Dedifferentiated amniotic fluid mesenchymal stem cell (primary cell): ENCODE data around the gene SLC25A42.
"Not testable (repeated sequence)": the region's sequence is repeated elsewhere in the genome, so short reads cannot be mapped to it uniquely, and the experiment has no call there.

ENCODE experiments used
- DNase-seq: peaks from one replicate; pipeline ENCODE4 v3.0.0-alpha.2; 2016; ENCODE audit errors: extremely low spot score

The SLC25A42 gene

DNA sequence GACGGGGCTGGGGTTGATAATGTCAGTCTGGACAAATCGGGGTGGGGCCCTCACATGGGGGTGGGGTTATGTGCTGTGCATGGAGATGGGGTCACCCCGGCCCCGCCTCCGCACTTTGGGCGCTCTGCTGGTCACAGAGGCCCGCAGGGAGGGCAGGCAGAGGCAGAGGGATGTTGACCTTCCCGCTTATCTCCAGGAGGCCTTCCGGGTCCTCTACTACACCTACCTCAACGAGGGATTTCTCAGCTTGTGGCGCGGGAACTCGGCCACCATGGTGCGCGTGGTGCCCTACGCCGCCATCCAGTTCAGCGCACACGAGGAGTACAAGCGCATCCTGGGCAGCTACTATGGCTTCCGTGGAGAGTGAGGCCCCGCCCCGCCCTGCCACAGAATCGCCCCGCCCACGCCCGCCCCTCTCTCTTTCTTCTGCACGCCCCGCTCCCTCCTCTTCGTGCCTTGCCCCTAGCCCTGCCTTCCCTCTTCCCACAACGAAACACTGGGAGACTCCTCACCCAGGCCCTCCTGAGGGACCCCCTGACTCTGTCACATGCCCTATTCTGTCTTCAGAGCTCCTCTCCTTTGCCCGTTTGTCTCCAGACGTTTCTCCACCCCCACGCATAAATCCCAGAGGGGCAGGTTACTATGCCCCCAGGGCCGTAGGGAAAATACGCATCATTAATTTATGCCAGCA is 41.7 kb downstream of the SLC25A42 start:
- DNase-seq: no peak

DNA sequence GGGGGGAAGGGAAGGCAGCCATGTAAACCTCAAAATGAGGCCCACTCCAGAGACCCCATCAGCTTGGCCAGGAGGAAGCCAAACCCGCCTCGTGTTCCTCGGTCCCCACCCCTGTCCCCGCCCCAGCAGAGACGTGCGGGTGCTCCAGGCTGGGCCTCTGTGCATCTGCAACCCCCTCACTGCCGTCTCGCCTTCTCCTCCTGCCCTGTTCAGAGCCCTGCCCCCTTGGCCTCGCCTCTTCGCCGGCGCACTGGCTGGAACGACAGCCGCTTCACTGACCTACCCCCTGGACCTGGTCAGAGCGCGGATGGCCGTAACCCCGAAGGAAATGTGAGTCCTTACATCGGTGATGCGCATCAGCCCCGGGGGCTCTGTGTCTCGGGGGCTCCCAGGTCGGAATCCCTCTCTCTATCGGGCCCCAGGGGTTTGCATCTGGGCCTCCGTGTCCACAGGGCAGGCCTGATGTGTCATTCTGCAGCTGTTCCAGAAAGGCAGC is 42.3 kb downstream of the SLC25A42 start:
- no peak for DNase-seq

DNA sequence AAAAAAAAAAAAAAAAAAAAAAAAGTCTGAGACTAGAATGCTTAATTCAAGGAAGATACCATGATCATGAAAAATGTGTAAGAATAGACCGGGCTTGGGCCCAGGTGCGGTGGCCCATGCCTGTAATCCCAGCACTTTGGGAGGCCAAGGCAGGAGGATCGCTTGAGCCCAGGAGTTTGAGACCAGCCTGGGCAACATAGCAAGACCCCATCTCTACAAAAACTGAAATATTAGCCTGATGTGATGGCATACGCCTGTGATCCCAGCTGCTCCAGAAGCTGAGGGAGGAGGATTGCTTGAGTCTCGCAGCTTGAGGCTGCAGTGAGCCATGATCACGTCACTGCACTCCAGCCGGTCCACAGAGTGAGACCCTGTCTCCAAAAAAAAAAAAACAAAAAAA is 43.1 kb downstream of the SLC25A42 start:
- DNase-seq: not testable (repeated sequence)

DNA sequence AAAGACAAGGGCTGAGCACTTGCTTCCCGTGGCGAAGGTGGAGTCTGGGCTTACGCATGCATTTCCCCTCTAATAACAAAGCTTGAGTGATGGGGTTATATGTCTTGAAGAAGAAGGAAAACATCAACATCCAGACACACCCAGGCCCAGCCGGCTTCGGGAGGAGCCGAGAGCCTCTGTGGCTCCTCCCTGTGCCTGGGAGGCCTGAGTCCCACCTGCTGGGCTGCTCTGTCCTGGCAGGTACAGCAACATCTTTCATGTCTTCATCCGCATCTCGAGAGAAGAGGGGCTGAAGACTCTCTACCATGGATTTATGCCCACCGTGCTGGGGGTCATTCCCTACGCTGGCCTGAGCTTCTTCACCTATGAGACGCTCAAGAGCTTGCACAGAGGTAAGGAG is 43.9 kb downstream of the SLC25A42 start:
- no peak for DNase-seq

DNA sequence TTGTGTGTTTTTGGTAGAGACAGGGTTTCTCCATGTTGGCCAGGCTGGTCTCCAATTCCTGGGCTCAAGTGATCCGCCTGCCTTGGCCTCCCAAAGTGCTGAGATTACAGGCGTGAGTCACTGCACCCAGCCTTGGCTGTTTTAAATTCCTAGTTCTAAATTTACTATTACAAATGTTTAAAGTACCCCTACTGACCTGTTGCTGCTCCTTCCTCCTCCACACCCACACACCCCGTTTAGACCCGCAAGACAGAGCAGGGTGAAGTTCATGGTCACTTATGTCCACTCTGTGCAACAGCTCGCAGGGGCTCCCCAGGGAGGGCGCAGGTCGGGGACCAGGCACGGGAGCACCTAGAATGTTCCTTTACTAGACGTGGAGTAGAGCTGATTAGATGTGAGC is 45.8 kb downstream of the SLC25A42 start:
- no peak for DNase-seq

DNA sequence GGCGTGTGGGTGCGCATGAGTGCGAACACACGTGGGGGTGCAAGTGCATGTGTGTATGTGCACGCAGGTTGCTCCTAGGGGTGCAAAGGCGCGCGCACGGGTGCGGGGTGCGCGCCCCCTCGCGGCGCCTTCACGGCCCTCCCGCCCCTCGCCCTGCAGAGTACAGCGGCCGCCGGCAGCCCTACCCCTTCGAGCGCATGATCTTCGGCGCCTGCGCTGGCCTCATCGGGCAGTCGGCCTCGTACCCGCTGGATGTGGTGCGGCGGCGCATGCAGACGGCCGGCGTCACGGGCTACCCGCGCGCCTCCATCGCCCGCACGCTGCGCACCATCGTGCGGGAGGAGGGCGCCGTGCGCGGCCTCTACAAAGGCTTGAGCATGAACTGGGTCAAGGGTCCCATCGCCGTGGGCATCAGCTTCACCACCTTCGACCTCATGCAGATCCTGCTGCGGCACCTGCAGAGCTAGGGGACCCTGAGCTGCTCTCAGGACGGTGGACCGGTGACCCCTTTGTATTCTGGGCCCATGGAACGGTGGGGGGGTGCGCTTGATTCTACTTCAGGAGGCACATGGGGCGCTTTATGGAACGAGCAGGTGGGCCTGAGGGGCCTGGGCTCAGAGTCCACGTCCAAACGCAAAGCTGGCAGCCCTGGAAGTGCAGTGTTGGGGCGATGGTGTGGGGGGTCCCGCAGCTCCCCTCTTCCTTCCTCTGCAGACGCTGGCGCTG is 46.8 kb downstream of the SLC25A42 start:
- DNase-seq: no peak

DNA sequence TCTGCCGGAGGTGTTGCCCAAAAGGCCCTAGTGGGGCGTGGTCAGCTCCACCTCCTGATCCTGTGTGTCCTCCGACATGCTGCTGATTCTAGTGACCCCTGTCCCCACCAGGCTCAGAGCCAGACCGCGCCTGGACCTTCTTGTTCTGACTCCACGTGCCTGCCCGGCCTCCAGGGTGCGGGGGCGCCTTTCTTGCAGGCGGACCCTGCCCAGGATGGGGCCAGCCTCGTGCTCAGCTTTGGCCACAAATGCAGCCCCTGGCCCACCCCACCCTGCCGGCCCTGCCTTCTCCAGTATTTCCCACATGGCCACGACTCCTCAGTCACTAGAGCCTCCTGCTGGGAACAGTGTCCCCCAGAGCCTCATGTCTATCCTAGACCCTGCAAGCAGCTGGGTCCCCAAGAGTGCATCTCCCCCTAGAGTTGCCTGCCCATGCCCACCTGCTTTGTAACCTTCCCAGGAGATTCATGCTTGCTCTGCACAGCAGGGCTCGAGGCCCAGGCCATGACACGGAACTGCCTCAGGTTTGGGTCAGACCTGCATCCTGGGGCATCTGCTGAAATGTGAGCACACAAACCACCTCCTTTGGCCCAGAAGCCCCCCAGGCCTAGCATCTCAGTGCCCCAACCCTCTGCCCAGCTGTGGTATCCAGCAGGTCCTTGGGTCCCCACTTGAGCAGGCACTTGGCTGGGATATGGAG is 47.5 kb downstream of the SLC25A42 start:
- DNase-seq: no peak

DNA sequence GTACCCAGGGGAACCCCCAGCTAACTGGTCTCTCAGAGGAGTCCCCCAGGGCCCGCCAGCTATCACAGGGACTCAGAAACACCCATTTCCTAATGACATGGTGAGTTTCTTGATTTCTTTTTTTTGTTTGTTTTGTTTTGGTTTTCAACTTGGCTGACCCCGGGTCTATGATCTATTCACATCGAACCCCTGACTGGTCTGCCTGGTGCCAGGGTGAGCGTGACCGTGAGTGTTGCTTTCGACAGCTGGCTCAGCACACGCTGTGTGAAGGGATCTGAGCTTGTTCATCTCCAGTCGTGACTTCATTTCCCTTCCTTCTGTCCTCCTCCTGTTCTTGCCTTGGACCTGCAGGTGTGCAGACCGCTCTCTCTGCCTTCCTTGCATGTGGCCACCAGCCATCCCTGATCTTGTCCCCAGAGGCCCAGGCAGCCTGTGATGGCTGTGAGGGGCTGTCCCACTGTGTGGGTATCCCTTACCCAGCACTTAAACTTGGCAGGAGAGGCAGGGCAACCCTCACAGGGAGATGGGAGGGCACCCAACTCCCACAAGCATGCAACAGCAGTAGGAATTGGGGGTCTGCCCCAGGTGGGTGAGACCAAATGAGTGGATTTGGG is 48.3 kb downstream of the SLC25A42 start:
- DNase-seq: no peak

DNA sequence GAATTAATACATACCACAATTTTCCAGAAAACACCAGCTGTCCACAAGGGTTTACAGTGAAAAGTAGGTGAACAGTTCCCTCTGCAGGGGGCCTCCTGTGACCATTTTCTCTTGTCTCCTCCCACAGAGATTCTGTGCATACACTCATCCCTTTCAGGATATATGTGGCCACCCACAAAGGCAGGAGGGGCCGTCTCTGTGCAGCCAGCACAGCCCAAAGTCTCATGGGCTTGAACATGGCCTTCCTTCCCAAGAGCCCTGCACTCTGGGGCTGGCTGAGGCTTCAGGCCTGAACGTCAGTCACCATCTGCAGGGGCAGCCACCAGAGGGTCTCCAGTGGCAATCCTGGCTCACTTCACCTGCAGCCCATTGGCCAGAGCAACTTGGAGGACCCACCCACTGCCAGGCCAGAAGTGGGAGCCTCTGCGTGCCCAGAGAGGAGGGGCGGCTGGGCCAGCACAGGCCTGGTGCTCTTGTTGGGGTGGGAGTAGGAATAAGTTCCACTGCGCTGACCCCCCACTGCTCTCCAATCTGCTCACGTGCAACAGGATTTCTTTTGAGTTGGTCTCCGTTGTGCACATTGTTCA is 49.3 kb downstream of the SLC25A42 start:
- no peak for DNase-seq

DNA sequence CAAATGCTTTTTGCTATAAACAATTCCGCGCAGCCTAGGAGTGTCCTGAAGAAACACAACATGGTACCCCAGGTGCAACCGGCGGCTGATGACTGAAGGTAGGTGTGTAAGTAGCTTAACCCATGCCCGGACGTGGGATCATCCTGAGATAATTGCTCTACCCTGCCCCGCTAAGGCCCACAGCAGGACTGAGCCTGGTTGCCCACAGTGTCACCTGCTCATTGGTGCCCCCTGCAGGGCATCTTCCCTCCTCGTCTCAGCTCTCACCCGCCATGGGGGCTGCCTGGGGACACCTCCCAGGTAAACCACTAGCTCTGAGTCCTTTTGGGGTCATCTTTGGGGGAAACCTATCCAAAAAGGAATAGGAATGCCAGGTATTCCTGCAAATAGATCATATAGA is 52.2 kb downstream of the SLC25A42 start:
- DNase-seq: no peak

DNA sequence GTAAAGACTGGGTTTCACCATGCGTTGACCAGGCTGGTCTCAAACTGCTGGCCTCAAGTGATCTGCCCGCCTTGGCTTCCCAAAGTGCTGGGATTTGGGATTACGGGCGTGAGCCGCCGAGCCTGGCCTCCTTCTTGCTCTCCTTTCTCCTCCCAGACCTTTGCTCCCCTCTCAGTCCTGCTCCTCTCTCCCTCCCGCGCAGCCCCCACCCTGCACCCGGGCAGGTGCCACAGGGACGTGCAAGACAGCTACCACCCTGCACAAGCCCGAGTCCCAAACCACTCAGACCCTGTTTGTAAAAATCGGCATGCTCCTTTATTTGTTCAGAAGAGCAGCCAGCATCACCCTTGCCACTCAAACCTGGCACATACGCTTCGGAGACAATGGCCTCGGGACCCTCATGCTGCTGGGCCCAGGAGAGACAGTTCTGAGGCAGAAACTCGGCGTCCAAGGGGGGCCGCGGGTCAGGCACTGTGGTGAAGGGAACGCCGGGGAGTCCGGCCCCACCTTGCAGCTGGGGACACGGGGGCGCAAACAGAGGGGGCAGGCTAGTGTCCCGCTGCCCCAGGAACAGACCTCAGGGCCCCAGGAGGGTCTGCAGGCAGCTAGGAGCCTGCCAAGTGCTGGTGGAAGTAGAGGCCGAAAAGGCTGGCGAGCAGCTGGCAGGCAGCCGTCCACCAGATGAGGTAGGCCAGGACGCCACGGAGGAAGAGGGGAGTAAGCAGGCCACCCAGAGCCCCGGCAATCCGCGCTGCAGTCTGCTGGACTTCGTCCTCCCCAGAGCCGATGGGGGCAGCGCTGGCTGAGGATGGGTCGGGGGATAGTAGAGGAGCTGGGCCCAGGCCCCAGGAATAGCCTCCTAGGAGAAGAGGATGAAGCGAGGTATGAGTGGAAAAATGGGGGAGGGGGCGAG is 55.8 kb downstream of the SLC25A42 start:
- DNase-seq: no peak

DNA sequence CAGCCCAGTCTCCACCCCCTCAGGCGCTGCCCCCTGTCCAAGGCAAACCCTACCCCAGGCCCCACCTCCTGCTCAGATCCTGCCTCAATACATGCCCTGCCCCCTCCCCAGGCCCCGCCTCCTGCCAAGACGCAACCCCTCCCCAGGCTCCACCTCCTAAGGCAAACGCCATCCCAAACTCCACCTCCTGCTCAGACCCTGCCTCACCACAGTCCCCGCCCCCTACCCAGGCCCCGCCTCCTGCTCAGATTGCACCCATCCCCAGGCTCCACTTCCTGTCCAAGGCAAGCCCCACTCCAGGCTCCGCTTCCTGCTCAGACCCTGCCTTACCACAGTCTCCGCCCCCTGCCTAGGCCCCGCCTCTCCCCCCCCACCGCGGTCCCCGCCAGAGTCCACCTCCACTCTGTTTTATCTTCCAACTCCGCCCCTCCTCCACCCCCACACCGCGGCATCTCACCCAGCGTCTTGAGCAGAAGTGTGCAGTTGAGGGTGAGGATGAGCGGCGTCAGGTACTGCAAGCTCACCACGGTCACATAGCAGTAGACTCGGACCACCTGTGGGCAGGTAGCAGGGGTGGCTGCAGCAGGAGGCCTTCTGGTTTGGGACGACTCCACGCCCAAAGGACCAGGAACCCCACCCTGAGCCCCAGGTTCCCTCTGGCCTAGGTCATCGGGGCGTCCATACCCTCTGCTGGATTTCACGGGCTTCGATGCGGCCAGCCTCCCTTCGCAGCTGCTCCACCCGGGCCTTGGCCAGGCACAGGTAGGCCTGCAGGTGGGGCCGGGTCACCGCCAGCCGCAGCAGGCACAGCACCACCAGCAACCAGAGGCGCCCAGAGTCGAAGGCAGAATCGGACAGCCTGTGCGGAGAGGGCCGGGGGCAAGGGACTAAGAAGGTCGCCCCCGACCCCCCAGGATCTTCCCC is 56.8 kb downstream of the SLC25A42 start:
- DNase-seq: no peak

DNA sequence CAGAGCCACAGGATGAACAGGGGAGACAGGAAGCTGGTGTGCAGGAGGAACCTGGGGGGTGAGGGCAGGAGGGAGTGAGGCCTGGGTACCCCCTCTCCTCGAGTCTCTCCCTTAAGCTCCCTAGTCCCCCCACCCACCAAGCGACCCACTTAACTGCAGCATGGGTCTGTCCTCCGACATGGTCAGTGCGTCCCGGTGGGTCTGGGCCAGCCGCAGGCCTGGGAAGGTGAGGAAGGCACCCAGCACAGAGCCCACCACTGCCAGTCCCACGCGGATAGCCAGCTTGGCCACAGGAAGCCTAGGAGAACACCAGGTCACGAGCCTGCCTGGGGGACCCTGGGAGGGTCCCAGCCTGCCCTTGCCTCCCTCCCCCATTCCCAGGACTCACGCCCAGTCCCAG is 57.6 kb downstream of the SLC25A42 start:
- no peak for DNase-seq

DNA sequence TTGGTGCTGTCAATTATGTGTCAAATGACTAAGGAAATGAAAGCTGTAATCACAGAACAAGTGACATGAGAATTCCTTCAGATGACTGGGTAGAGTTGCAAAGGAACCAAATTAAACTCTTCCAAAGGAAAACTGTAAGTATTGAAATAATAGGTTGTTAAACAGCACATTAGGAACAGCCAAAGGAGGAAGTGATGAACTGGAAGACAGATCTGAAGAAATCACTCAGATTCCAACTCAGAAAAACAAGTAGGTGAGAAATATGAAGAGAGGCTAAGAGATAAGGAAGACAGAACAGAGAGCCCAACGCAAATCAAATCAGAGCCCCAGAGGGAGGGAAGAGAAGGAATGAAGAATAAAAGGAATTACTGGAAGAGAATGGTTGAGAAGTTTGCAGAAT is 59.1 kb downstream of the SLC25A42 start:
- DNase-seq: no peak

DNA sequence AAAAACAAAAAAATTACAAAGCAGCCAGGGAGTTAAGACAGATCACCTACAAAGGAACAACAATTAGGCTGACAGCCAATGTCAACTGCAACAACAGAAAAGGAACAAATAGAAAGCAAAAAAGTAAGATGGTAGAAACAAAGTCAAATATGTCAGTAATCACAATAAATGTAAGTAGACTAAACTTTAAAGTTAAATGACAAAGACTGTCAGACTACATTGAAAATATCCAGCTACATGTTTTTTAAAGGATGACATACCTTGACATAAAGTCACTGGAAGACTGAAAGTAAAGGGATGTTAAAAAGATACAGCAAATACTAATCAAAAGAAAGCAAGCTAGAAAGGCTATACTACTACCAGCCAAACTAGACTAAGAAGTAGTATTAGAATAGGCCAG is 59.6 kb downstream of the SLC25A42 start:
- no peak for DNase-seq

DNA sequence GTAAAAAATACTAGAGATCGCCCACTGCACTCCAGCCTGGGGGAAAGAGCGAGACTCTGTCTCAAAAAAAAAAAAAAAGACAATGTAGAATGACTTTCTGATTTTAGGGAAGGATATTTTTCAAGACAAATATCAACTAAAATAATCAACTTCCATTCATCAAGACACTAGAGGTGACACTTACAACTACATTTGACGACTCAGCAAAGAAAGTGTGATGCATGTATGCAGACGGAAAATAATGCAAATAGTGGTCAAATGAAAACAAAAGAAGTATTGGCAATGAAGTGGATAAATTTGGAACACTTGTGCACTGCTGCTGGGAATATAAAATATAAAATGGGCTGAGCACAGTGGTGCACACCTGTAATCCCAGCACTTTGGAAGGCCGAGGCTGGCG is 62.3 kb downstream of the SLC25A42 start:
- no peak for DNase-seq

DNA sequence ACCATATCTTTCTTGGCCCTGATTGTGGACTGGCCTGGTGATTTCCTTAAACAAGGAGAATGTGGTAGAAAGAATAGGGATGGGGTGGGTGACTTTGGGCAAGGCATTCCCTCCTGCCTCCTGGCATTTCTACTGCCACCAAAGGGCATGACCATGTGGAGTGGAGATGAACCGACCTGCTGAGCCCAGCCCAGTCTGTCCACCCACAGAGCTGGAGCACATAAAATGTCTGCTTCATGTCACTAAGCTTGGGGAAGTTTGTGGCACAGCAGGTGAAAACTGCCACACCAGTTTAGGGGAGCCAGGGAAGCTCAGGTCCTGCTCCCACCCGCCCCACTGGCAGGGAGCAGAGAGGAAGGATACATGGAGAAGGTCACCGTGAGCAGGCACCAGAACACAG is 68.2 kb downstream of the SLC25A42 start:
- DNase-seq: no peak

DNA sequence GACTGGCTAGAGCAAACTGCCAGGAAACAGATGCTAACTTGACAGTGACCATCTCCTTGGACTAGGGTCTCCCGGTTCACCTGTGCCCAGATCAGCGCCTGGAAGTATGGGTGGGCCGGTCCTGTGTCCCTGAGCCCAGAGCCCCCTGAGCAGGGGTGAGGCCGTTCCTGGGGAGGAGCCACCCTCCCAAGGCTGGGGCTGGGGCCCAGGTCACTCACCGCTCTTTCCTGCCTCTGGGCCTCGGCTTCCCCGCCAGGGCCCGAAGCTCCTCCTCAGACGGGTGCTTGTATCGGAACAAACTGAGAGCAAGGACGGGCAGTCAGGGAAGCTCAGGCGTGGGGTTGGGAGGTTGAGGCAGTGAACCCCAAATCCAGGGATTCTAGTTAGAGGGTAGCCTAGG is 69.1 kb downstream of the SLC25A42 start:
- no peak for DNase-seq

DNA sequence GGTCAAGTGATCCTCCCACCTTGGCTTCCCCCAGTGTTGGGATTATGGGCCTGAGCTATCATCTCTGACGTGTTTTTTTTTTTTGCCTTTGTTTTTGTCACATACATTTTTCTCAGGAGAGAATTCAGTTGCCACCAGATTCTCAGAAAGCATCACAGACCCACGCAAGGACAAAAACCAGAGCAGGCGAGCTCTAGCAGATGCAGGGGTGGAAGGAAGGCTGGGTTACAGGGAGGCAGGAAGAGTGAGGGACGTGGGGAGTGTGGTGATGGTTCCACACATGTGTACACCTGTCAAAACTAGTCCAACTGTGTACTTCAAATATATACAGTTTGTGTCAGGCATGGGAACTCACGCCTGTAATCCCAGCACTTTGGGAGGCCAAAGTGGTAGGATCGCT is 70.2 kb downstream of the SLC25A42 start:
- no peak for DNase-seq

DNA sequence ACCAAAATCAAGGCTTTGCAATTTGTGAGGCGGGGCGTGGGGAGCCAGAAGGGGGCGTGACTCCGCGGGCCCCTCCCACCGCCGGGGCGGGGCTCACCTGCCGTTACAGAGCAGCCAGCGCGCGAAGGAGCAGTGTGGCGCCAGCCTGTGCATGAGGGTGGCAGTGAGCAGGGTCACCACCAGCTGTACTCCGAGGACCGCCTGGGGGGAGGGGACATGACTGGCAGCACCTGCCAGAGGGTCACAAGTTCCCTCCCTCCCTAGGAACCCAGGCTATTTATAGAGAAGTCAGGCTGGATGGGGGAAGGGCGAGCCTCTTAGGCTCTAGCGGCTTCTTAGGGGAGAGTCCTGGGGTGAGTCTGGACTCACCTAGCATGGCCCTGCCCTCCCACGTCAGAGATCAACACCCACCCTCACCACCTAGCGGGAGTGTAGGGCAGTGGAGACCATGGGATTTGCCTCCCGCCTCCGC is 70.9 kb downstream of the SLC25A42 start:
- DNase-seq: no peak
